Lung (tissue), 12 donors: Measurements from ENCODE around the gene PCDHB6. TPM values are rescaled to one million over a fixed set of nuclear protein-coding genes. Genes with fewer than 3 reads are reported as not detected.
"Not testable (repeated sequence)": the region's sequence is repeated elsewhere in the genome, so short reads cannot be mapped to it uniquely, and the experiment has no call there.

Experiments
- ATAC-seq: fragments of 200-7000 bp; cut with Tn5 transposase; one replicate; pipeline ENCODE4 v1.9.1; 2020; ENCODE audit warnings: moderate number of reproducible peaks; ENCODE audit not compliant: insufficient read depth, low FRiP score
- DNase-seq, 3 donors: peaks; one replicate each; pipeline ENCODE4 v3.0.0-alpha.2; 2013 to 2017
- H3K27ac ChIP-seq, 2 donors: one replicate each; pipeline ENCODE4 v1.5.1; 2013; ENCODE audit warnings: mild to moderate bottlenecking in 2 of 2, moderate library complexity in 2 of 2, control low read depth in 1 of 2, inconsistent platforms in 1 of 2, low read depth in 1 of 2, low read length in 1 of 2
- H3K27me3 ChIP-seq, 3 donors: one replicate each; pipeline ENCODE4 v1.5.1; 2013; ENCODE audit warnings: low read length in 2 of 3; ENCODE audit not compliant: control insufficient read depth in 3 of 3, insufficient read depth in 3 of 3
- H3K36me3 ChIP-seq, 4 donors: one replicate each; pipeline ENCODE4 v1.5.1; 2013; ENCODE audit warnings: low read length in 4 of 4, mild to moderate bottlenecking in 1 of 4, moderate library complexity in 1 of 4; ENCODE audit not compliant: control insufficient read depth in 4 of 4, insufficient read depth in 4 of 4
- H3K4me1 ChIP-seq, 5 donors: one replicate each; pipeline ENCODE4 v1.5.1; 2013; ENCODE audit warnings: low read length in 5 of 5, mild to moderate bottlenecking in 2 of 5, moderate library complexity in 1 of 5; ENCODE audit not compliant: control insufficient read depth in 5 of 5, insufficient read depth in 5 of 5
- H3K4me3 ChIP-seq: one replicate; pipeline ENCODE4 v1.5.1; 2013; ENCODE audit warnings: mild to moderate bottlenecking, control low read depth, moderate library complexity
- H3K9ac ChIP-seq, 2 donors: one replicate each; pipeline ENCODE4 v1.5.1; 2013; ENCODE audit warnings: low read length in 2 of 2, control low read depth in 1 of 2; ENCODE audit not compliant: insufficient read depth in 1 of 2
- H3K9me3 ChIP-seq, 4 donors: one replicate each; pipeline ENCODE4 v1.5.1; 2013; ENCODE audit warnings: low read length in 3 of 4, mild to moderate bottlenecking in 1 of 4, moderate library complexity in 1 of 4; ENCODE audit not compliant: control insufficient read depth in 4 of 4, insufficient read depth in 3 of 4
- CTCF ChIP-seq: IDR thresholded peaks from 2 replicates; pipeline ENCODE4 v1.5.1; 2012; ENCODE audit warnings: mild to moderate bottlenecking; ENCODE audit errors: control extremely low read depth, extremely low read depth
- WGBS, 2 donors: extraction: QIAGEN DNeasy Blood & Tissue Kit; methylation state at CpG; one replicate each; pipeline ENCODE4 v1.1.7; 2013; 5-methylcytosine and 5-hydroxymethylcytosine counted together
- polyA plus RNA-seq, 2 donors: library from polyadenylated mRNA; stranded (reverse); fragments of 200-250 nt; gene quantifications; one replicate each; pipeline ENCODE4 v1.2.1, GENCODE V29; 2013
- total RNA-seq, 2 donors: library from RNA; depleted of rRNA in 1 of 2; stranded (reverse); fragments of >200 nt in 1 of 2; gene quantifications; one replicate each; pipeline ENCODE4 v1.2.1, GENCODE V29; 2014 to 2021
- donor health status: control.
- donor health status: control.
- donor health status: Bipolar disorder and iron deficiency.
- donor health status: healthy.
- donor health status: DM: yes; HTN: yes; CAD: no.

Gene PCDHB6
- total and polyA plus RNA-seq, 4 donors: 0.16 to 1.7 (median 0.66) TPM

GRCh38 chr5:141105350-141105749, 44.5 kb upstream of the PCDHB6 start:
- TF ChIP-seq CTCF: no peak
- no peak overlapping the region for H3K27ac ChIP-seq
- no peaks in the 10 kb centered on the region for H3K36me3 ChIP-seq
- H3K4me1 ChIP-seq: peaks cover 0 to under 1% (median 0%) of the 10 kb centered on the region in 5 donors
- no peak overlapping the region for H3K9ac ChIP-seq
- WGBS, 2 donors: 80 to 92% methylated on average over 2 of the region's 2 CpGs
- peaks cover 0 to 3% (median 0%) of the 10 kb centered on the region in 3 donors for H3K27me3 ChIP-seq
- H3K9me3 ChIP-seq: peaks cover 0 to 22% (median 4%) of the 10 kb centered on the region in 4 donors
- no peak for ATAC-seq
- no peak for DNase-seq
- H3K4me3 ChIP-seq: no peak overlapping the region

- no peak for TF ChIP-seq CTCF
- Histone ChIP-seq H3K27me3 (no peaks in the 10 kb centered on the region), H3K9ac (no peak overlapping the region), H3K4me3 (no peak overlapping the region), H3K4me1 (no peaks in the 10 kb centered on the region), H3K9me3 (peaks cover 0 to 20% (median 6%) of the 10 kb centered on the region in 4 donors), H3K36me3 (no peaks in the 10 kb centered on the region), H3K27ac (no peak overlapping the region)
- DNase-seq (no peak), ATAC-seq (no peak)
- WGBS, 2 donors: 40 to 41% methylated on average over 2 of the region's 2 CpGs
These were observed 30.6 kb upstream of the PCDHB6 start for GRCh38 chr5:141119250-141119649.

GRCh38 chr5:141121563-141121962, 28.3 kb upstream of the PCDHB6 start, which contains the start of gene PCDHB4:
Gene PCDHB4 (plus strand): TSS chr5:141121818. CDS start chr5:141121999, 181 bp downstream.
- no peaks in the 10 kb centered on the region for H3K4me1 ChIP-seq
- H3K27me3 ChIP-seq: no peaks in the 10 kb centered on the region
- DNase-seq (peak in 2 of 3 donors; percentile 53 to 55), ATAC-seq (no peak)
- no peak within 1 kb of the TSS for H3K9ac ChIP-seq
- no peaks in the 10 kb centered on the region for H3K36me3 ChIP-seq
- H3K27ac ChIP-seq: no peak within 1 kb of the TSS
- H3K4me3 ChIP-seq: no peak within 1 kb of the TSS
- no peak for TF ChIP-seq CTCF
- H3K9me3 ChIP-seq: peaks cover 0 to 20% (median 5%) of the 10 kb centered on the region in 4 donors
- 17 to 20% methylated on average over 16 of the region's 16 CpGs for WGBS, 2 donors

- no peaks in the 10 kb centered on the region for H3K36me3 ChIP-seq
- ATAC-seq: no peak
- no peak overlapping the region for H3K27ac ChIP-seq
- no peak overlapping the region for H3K9ac ChIP-seq
- WGBS, 2 donors: 31 to 39% methylated on average over 12 of the region's 12 CpGs
- TF ChIP-seq CTCF: no peak
- H3K27me3 ChIP-seq: no peaks in the 10 kb centered on the region
- H3K4me3 ChIP-seq: no peak overlapping the region
- DNase-seq: peak in 1 of 3 donors; percentile 14
- H3K4me1 ChIP-seq: no peaks in the 10 kb centered on the region
- peaks cover 0 to 18% (median 6%) of the 10 kb centered on the region in 4 donors for H3K9me3 ChIP-seq
These were observed 27.9 kb upstream of the PCDHB6 start for GRCh38 chr5:141121985-141122384.

- peaks cover 0 to 17% (median 6%) of the 10 kb centered on the region in 4 donors for H3K9me3 ChIP-seq
- not testable (repeated sequence) for H3K4me1 ChIP-seq, DNase-seq, H3K4me3 ChIP-seq, ATAC-seq, H3K27me3 ChIP-seq, H3K36me3 ChIP-seq, H3K27ac ChIP-seq, H3K9ac ChIP-seq
- 34 to 38% methylated on average over 38 to 67 of the region's 73 CpGs for WGBS, 2 donors
These were observed 26.3 kb upstream of the PCDHB6 start for GRCh38 chr5:141123396-141124135.
